Germinal center (tissue), 1 donor: Measurements from ENCODE around the gene RBM38.
"Not testable (repeated sequence)": the region's sequence is repeated elsewhere in the genome, so short reads cannot be mapped to it uniquely, and the experiment has no call there.

Experiments
- DNase-seq: peaks from one replicate; pipeline ENCODE4 v3.0.0; 2012; ENCODE audit warnings: mixed read lengths, low spot score

The RBM38 gene

DNA sequence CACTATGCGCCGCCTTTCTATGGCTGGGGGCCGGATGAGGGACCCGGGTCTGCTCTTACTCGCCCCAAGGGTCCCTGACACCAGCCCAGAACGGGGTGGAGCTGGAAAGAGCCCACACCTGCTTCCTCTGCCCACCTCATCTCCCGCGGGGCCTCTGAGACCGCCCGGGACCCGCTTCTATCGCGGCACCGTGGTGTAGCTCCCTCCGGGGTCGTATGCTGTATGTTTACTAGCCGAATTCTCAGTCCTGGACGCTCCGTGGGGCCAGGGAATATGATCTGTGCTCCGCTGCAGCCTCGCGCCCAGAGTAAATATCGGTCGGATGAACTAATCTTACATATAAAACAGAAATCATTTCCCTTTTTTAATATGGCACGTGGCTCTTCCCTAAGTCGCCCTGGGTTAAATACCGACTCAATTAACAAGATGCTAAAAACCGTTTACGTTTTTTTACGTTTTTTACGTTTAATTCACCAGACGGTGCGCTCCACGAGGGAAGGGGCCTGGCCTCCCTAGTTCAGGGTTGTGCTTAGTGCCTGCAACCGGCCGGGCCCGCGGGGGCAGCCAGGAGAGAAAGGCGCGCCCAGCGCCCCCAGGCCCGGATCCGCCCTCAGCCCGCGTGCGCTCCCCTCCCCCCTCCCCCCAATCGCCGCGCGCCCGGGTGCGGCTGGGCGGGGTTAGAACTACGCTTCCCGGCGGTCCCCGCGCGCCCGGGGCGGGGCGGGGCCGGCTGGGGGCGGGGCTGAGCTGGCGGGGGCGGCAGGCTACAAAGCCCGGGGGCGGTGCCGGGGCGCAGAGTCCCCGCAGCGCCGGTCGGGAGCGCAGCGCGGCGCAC is at the start of gene RBM38:
TSS of gene RBM38 (plus strand) at position 793 of the 835 bp plus-strand sequence. CDS start 186 bp downstream, outside the sequence.
- peak; percentile 94 for DNase-seq

DNA sequence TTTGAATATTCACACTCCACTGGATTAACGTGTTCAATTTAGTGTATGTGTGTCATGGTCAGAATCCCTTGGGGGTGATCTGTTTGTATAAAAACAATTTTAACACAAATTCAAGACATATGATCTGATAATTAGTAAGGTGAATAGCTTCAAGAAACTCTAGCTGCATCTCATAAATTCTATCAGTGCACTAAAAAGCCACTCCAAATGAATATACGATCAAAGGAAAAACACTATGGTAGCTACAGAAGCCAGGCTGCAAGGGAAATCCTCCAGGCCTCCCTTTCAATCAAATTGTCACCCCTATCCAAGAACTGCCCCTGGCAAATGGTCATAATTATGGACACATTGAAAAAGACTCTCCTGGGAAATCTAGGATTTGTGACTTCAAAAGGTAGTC is 49.5 kb upstream of the RBM38 start:
- no peak for DNase-seq

DNA sequence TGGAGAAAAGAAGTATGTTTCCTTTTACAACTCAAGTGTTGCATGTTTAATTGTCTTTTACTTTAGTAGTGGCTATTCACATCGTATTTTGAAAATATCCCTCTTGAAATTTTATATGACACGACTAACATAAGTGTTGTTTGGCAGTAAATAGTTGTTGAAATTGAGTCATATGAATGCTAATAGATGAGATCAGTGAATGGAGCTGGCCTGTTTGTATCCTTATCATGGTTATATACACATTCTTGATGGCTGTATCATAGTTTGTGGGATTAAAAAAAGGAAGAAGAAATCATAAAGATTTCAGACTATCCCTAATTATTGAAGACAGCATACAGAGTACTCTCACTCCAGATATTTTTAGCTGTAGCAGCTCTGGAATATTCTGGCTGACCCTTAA is 48.4 kb upstream of the RBM38 start:
- no peak for DNase-seq

DNA sequence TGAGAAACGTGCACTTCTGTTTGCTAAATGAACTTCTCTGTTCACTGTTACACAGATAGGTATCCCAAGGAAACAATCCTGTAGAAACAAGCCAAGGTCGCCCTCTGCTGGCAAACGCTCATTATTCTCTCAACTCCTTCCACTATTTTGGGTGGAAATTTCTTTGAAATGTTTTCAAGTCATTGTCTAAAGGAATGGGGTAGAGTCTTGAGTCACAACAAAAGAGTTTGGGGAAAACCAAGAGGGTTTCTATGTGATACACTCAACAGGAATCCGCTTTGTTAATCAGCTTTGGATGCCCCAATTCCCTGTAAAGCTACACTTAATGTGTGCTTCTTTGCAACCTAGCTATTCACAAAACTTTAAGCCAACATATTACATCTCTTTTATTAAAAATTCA is 44.7 kb upstream of the RBM38 start:
- DNase-seq, result peak; percentile 41

DNA sequence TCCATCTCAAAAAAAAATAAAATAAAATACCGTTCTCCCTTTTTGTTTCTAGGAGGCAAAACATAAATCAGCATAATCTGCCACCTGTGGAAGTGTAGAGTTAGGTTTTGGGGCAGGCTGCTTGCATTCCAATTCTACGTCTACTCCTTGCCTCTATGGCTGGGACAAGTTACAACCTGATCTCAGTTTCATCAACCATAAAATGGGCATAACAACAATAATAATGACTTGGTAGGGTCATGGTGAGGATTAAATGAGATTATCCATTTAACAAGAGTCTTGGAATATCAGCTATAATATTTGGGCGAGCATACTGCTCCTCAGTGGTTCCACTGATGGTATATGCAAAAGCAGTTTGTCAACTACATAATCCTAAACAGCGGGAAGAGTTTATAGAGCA is 43.8 kb upstream of the RBM38 start:
- DNase-seq, result no peak

DNA sequence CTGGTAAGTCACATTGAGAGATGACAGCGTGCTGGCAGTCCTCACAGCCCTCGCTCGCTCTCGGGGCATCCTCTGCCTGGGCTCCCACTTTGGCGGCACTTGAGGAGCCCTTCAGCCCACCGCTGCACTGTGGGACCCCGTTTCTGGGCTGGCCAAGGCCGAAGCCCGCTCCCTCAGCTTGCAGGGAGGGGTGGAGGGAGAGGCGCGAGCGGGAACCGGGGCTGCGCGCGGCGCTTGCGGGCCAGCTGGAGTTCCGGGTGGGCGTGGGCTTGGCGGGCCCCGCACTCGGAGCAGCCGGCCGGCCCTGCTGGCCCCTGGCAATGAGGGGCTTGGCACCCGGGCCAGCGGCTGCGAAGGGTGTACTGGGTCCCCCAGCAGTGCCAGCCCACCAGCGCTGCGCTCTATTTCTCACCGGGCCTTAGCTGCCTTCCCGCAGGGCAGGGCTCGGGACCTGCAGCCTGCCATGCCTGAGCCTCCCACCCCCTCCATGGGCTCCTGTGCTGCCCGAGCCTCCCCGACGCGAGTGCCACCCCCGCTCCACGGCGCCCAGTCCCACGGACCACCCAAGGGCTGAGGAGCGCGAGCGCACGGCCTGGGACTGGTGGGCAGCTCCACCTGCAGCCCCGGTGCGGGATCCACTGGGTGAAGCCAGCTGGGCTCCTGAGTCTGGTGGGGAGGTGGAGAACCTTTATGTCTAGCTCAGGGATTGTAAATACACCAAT is 42.8 kb upstream of the RBM38 start:
- not testable (repeated sequence) for DNase-seq

DNA sequence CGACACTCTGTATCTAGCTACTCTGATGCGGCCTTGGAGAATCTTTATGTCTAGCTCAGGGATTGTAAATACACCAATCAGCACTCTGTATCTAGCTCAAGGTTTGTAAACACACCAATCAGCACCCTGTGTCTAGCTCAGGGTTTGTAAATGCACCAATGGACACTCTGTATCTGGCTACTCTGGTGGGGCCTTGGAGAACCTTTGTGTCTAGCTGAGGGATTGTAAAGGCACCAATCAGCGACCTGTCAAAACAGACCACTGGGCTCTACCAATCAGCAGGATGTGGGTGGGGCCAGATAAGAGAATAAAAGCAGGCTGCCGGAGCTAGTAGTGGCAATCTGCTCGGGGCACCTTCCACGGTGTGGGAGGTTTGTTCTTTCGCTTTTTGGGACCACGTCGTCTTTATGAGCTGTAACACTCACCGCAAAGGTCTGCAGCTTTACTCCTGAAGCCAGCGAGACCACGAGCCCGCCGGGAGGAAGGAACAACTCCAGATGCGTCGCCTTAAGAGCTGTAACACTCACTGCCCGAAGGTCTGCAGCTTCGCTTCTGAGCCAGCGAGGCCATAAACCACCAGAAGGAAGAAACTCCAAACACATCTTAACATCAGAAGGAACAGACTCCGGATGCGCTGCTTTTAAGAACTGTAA is 42.1 kb upstream of the RBM38 start:
- not testable (repeated sequence) for DNase-seq

DNA sequence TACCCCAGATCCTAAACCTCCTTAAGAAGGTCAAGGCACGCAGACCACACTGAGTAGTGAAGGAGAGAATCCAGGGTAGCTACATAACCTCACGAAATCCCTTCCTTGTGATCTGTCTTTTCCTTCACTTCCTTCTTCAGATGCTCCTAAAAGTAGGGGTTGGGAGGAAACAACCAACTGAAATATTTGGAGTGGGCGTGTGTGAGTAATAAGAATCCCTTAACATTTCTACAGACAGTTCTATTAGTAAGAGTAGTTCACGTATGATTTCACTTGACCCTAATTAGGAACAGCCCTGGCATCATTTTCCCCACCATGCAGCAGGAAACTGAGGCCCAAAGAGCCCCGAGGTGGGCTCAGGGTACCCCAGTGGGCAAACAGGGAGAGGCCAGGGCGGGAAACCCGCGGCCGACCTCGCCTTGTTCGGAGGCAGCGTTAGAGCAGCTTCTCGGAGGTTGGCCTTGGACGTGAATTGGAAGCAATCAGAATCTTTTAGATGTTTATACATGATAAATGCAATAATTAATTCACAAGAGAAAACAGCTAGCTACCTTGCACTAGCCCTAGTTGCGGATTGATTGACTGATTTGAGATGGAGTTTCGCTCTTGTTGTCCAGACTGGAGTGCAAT is 41.0 kb upstream of the RBM38 start:
- no peak for DNase-seq

DNA sequence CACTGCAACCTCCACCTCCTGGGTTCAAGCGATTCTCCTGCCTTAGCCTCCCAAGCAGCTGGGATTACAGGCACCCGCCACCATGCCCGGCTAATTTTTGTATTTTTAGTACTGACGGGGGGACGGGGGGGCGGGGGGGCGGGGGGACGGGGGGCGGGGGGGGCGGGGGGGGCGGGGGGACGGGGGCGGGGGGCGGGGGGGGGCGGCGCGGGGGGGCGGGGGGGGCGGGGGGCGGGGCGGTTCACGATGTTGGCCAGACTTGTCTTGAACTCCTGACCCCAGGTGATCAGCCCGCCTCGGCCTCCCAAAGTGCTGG is 40.5 kb upstream of the RBM38 start:
- not testable (repeated sequence) for DNase-seq

DNA sequence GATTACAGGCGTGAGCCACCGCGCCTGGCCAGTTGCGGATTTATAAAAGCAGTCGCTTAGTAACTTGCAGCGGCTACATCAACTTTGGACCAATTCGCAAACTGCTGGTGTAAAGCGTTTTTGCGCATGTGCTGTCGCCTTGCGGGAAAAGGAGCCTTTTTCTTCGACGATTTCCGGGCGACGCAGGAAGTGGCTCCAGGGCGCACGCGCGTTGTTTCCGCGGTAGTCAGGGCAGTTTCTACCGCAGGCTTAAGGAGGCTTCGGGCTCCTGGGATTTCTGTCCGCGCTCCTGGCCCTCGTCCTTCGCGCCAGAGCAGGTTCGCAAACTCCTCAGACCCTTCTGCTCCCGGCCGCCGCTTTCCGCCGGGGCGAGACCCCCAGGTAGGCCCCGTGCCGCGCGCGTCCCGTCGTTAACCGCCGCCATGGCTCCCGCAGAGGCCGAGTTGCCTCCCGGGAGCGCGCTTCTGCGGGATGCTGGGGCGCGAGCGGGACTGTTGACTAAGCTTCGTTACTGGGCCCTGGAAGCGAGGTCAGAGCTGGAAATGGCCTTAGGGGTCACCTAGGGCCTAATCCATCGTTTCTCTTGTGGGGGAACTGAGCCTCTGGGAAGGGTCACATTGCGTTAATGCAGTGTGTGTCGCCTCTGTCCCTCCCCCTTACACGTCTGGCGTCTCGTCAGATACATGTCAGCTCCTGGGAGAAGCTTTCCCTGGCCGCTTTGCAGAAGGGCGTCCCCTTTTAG is 40.0 kb upstream of the RBM38 start, which contains the start of gene RAE1:
TSS of gene RAE1 (plus strand) at position 214 of the 742 bp plus-strand sequence. CDS start 2,784 bp downstream, outside the sequence.
- peak; percentile 81 for DNase-seq

DNA sequence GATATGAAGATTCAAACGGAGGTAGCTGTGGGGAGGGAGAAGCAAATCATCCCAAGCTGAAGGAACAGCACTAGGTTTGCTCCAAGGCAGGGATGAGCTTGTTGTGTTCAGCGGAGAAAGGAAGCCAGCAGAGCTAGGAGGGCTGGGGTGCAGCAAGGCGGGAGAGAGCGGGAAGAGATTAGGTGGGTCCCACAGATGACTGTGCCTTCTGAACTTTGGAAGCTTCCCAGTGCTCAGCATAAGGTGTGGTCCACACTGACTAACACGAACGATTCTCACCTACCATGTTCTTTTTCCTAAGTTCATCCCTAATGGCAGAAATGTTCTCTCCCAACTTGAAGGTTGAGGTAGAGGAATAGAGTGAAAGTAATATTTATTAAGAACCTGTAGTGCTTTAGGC is 38.9 kb upstream of the RBM38 start:
- no peak for DNase-seq

DNA sequence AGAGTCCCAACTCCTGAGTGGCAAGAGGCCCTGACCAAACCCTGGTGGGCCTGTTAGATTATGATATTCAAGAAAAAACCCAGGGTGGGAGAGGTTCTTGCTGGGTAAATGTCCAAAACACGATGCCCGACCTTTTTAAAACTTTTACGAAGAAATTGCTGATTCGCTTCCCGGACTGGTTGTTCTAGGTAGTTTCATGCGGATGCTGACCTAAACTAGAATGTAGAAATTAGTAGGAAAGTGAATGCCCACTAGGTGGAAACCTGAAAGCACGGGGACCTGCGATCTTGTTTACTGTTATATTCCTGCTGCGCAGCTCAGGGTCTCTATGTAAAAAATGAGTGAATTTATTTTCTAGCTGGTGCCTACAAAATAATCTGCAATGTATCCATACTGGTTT is 37.8 kb upstream of the RBM38 start:
- DNase-seq, result no peak

DNA sequence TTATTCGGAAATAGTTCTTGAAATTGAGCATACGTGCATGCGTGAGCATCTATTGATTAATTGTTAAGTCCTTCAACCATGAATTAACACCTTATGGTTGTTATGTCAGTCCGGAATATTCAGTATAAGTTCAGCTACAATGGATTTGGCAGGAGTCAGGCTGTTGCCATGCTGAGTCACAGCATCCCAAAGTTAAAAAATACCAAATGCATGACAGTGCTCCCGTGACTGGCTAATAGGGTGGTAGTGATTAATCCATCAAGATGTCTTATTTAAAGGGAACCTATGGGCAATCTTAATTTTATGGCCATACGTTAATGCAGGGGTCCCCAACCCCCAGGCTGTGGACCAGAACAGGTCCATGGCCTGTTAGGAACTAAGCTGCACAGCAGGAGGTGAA is 29.7 kb upstream of the RBM38 start:
- no peak for DNase-seq

DNA sequence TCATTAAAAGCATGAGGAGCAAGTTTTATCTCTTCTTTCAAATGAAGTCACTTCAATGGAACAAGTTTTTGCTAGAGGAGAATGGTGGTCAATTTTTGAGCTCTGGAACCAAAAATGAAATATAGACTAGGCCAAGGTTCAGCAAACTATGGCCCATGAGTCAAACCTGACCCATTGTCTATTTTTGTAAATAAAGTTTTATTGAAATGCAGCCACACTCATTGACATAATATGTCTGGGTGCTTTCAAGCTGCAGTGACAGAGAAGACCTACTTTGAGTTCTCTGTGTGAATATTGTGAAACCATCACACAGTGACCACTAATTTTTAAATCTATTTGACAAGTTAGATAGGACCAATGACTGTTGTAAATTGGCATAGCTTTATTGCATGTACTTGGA is 26.7 kb upstream of the RBM38 start:
- no peak for DNase-seq

DNA sequence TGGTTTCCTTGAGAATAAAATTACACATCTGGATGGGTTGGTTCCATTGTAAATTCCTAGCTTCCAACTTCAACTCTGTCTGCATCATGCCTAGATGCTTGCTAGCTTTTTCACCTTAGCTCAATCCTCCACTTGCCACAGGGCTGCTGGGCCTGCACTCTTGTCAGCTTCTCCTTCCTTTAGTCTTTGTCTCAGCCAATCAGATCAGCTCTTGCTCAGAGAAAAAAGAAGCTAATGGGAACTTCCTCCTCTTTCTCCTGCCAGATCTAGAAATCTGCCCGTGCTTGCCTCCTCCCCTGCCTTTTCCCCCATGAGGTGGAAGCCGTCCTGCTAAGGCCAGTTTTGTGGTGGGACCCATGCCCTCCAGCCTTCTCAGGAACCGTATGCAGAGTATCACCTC is 21.6 kb upstream of the RBM38 start:
- DNase-seq, result no peak

DNA sequence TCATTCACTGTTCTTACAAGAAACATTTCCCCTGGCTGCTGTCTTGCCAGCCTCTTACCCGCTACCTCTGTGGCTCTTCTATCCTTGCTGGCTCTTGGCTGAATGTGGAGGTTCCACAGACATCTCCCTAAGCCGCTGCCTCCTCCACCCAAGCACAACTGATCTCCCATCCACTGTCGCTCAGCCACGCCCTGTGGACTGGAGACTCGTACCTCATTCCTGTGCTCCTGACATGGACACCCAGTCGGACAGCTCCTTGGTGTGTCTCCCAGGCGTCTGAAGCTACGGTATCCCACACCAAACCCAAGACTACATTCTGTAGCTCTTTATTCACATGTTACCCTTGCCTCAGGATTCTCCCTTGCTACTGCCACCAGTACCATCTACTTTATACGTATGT is 20.9 kb upstream of the RBM38 start:
- no peak for DNase-seq

DNA sequence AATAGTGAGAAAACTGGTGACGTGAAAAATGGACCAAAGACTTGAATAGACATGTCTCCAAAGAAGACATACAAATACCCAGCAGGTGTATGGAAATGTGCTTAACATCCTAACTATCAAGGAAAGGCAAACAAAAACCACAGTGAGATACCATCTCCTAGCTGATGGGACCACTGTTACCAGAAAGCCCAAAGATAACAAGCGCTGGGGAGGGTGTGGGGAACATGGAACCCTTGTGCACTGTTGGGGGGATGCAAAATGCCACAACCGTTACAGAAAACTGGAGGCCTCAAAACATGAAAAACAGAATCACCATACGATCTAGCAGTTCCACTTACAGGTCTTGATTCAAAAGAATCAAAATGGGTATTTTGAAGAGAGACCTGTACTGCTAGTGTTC is 19.8 kb upstream of the RBM38 start:
- DNase-seq, result no peak

DNA sequence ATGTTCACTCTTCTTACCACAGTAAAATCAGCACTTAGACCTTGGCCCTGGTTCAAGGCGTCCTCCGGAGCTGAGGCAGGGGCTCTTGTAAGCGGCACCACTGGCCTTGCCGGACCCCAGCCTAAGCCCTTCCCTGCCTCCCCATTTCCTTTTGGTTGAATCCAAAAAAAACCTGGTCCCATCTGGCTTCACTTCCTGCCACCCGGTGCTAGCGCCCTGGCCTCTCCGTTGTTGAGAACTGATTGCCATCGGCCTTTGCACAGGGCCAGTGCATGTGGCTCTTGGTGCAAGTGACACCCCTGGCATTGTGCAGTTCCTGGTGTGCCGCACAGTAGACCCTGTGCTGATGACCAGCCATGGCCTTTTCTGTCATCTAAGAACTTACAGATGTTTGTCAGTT is 19.0 kb upstream of the RBM38 start:
- no peak for DNase-seq

DNA sequence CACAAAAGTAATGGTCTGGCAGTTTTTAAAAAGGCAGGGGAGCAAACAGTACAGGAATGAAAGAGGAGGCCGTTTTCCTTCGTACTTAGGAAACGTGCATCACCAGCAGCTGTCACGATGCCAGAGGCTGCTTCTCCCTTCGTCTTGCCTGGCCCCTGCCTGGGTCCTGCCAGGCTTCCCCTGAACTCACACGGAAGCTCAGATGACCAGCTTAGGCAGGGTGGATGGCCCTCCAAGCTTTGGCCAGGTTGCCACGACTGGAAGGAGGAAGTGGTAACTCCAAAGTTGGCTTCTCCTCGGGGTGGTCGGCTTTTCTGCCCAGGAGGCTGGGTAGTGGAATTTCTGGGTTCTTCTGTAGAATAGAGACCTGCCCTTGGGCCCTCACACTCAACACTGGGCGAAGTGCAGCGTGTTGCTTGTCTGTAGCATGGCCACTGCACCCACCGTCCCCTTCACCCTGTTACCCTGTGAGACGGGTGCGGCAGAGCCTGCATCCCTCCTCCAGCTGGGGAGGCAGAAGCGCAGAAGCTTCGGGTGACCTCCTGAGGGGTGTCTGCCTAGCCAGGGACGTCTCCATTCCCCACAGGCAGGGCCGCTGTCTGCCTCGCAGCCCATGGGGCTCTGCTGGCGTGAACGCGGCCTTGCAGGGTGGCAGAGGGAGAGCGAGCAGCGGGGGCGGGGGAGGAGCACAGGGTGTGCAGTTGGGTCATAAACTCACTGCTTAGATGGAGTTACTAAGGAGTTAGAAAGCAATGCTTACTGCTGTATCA is 18.4 kb upstream of the RBM38 start:
- no peak for DNase-seq

DNA sequence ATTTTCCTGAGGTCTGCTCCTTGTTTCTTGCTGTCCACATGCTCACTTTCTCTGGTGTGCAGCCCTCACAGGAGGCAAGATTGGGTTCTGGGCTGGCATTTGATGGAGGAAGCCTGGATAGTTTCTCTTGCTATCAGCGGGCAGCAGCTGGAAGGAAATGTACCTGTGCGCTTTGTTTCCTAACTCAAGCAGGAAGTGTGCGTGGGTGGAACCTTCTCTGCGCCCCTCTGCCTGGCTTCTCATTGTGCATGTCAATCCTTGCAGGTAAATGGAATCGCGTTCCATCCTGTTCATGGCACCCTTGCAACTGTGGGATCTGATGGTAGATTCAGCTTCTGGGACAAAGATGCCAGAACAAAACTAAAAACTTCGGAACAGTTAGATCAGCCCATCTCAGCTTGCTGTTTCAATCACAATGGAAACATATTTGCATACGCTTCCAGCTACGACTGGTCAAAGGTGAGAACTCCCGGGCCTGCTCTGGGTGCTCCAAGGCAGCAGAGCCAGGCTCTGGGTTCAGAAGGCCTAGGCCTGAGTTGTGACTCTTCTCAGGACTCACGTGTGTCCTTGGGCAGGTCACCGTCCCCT is 16.8 kb upstream of the RBM38 start:
- no peak for DNase-seq
